Fibroblast of skin of right quadriceps (primary cell): Measurements from ENCODE around the gene APOL2.
"Not testable (repeated sequence)": the region's sequence is repeated elsewhere in the genome, so short reads cannot be mapped to it uniquely, and the experiment has no call there.

Source experiments
- DNase-seq: peaks from one replicate; pipeline ENCODE4 v3.0.0-alpha.2; 2013

Gene APOL2

GRCh38 chr22:36239401-36240171 is at the start of gene APOL2:
APOL2 (minus strand) TSS chr22:36239527; CDS start chr22:36233162, 6,365 bp downstream.
- peak; percentile 92 for DNase-seq

GRCh38 chr22:36288571-36289405 is 49.5 kb upstream of the APOL2 start:
- no peak for DNase-seq

- DNase-seq = no peak
These were observed 48.7 kb upstream of the APOL2 start for GRCh38 chr22:36287881-36288515.

- peak; percentile 71 for DNase-seq
These were observed 47.0 kb upstream of the APOL2 start for GRCh38 chr22:36286096-36286957.

GRCh38 chr22:36285545-36285944 is 46.2 kb upstream of the APOL2 start:
- DNase-seq = no peak

GRCh38 chr22:36285017-36285416 is 45.7 kb upstream of the APOL2 start:
- DNase-seq = no peak

GRCh38 chr22:36284171-36284571 is 44.8 kb upstream of the APOL2 start:
- no peak for DNase-seq

GRCh38 chr22:36282328-36282831 is 43.1 kb upstream of the APOL2 start:
- DNase-seq = no peak

- DNase-seq = no peak
These were observed 42.5 kb upstream of the APOL2 start for GRCh38 chr22:36281781-36282327.

- DNase-seq = peak; percentile 35
These were observed 41.1 kb upstream of the APOL2 start for GRCh38 chr22:36280379-36280778.

- DNase-seq = no peak
These were observed 39.9 kb upstream of the APOL2 start for GRCh38 chr22:36279219-36279666.

- peak; percentile 66 for DNase-seq
These were observed 38.4 kb upstream of the APOL2 start for GRCh38 chr22:36277482-36278291.

GRCh38 chr22:36274531-36274930 is 35.2 kb upstream of the APOL2 start:
- DNase-seq = no peak

- DNase-seq = not testable (repeated sequence)
These were observed 32.6 kb upstream of the APOL2 start for GRCh38 chr22:36271951-36272350.

- not testable (repeated sequence) for DNase-seq
These were observed 31.9 kb upstream of the APOL2 start for GRCh38 chr22:36271231-36271630.

- DNase-seq = no peak
These were observed 28.7 kb upstream of the APOL2 start for GRCh38 chr22:36267896-36268485.

- no peak for DNase-seq
These were observed 27.7 kb upstream of the APOL2 start for GRCh38 chr22:36267058-36267457.

GRCh38 chr22:36263886-36264664 is 24.7 kb upstream of the APOL2 start:
- not testable (repeated sequence) for DNase-seq

GRCh38 chr22:36263216-36263673 is 23.9 kb upstream of the APOL2 start:
- DNase-seq = not testable (repeated sequence)

GRCh38 chr22:36262307-36262706 is 23.0 kb upstream of the APOL2 start:
- not testable (repeated sequence) for DNase-seq
